ACHN (cell line): Measurements from ENCODE around the gene ISG20L2.
A peak's percentile ranks its signal among the peaks of the same experiment; 100 is the strongest.

Source experiments
- DNase-seq: peaks from one replicate; pipeline ENCODE4 v3.0.0-alpha.2; 2015
- in situ Hi-C: cut with HindIII; loops from 2 replicates; pipeline ENCODE4 v1.10.0; 2017; ENCODE audit warnings: low sequenced_read_pairs, low pct_ligation_motif_present, low pct_unique_long_range_greater_than_20kb

ISG20L2 gene

GRCh38 chr1:156676820-156677615 lies 51.5 kb downstream of the ISG20L2 start, which contains the start of gene NES:
TSS of gene NES (minus strand) at chr1:156677407. CDS start at chr1:156677264, 143 bp downstream.
- in situ Hi-C loops, result no loop called here
- peak; percentile 58 for DNase-seq

DNA sequence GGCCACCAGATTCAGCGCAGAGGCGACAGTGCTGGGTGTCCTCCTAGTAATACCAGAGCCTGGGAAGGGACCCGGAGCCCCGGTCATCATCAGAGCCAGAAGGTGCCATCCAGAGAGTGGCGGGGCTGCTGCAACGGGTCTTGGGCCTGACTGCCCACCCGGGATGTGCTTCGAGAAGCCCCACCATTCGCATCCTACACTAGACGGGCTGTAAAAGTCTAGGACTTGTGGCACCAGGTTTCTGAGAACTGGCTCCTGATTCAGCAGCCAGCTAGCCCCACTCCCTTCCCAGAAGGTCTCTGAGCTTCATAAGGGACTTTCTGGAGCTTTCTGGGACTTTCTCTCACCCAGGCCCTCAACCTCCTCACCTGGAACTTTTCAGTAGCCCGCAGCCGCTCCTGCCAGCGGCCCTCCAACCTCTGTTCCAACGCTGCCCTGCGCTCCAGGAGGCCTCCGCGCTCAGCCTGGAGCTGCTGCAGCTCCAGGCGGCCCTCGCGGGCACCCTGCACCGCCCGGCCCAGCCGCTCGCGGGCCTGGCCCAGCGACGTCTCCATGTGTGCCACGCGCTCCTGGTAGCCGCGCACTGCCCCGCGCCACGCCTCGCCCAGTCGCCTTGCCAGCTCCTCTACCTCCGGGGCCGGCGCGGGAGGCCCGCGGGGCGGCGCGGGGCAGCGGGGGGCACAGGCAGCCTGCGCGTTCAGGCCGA lies 52.3 kb downstream of the ISG20L2 start:
- no peak for DNase-seq
- in situ Hi-C loops, result no loop called here

DNA sequence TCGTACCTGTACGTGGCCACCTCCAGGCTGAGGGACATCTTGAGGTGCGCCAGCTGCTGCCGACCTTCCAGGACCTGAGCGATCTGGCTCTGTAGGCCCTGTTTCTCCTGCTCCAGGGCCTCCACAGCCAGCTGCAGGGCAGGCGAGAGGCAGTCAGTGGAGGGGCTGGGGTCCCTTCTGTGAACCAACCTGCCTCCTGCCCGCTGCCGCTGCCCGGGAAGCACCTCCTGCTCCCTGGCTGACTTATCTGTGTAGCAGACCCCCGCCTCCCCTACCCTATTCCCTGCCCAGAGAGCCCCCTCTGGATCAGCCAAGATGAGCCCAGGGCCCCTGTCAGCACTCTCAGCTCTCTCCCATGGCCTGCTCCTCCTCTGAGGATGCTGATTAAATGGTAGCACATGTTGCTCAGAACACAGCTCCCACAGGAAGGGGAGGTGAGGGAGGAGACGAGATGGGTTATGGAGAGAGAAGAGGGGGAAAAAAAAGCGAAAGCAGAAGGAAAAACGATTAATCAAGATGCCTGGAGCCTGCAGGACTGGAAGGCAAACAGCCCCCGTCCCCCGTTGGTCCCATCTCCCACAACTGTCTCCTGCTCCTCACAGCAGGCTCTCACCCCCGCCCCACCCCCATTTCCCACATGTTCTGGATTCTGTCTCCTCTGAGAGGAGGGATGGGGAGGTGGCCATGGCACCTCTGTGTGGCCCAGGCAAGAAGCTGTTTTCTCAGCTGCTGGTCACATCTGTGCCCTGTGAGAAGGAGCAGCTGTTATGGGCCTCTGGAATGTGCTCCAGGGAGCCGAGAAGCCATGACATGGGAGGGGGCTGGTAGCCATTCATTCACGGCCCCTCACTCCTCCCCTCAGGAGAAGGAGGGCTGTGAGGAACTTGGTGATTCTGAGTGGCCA lies 53.1 kb downstream of the ISG20L2 start:
- in situ Hi-C loops, result no loop called here
- DNase-seq, result no peak

DNA sequence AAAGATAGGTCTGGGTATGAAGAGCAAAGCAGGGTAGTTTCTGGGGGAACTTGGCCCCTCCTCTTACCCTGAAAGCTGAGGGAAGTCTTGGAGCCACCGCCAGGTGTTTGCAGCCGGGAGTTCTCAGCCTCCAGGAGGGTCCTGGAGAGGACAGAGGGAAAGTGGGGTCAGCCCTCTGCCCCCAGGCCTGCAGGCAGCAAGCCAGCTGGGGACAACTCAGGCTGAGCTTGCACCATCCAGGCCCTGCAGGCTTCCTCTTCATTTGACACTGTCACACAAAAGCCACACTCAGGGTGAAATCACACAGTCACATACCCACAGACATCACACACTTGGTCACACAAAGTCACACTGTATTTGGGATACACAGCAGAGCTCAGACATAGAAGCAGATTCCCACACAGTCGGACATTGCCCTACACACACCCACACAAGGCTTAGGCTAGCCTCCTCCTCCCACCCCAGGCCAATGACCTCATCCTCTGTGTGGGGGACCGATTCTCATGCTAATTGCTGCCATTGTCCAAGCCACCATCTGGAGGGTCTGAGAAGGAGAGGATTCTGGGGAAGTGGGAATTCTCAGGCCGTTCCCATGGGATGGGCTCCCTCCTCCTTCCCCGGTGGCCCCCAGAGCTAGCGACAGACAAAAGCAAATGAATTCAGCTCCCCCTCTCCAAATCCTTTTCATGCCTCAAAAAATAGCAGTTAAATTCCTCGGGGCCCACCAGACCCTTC lies 55.0 kb downstream of the ISG20L2 start:
- in situ Hi-C loops, result no loop called here
- no peak for DNase-seq
